K562 (cell line): Measurements from ENCODE around the gene TRIM31. TPM values are rescaled to one million over a fixed set of nuclear protein-coding genes. Genes with fewer than 3 reads are reported as not detected.
A peak's percentile ranks its signal among the peaks of the same experiment; 100 is the strongest.

ENCODE experiments used
- ATAC-seq: fragments of 200-7000 bp; cut with Tn5 transposase; 3 replicates; pipeline ENCODE4 v1.9.1; 2020; ENCODE audit warnings: moderate library complexity
- BruUV-seq: library from RNA; stranded (reverse); fragments of 400-500 nt; replicated peaks from 2 replicates; lab custom pipeline; 2021; lab: Mats Ljungman, UMichigan
- CTCF ChIA-PET: fragments of 300-600 bp; formaldehyde crosslinking; extraction: SDS; loops from one replicate; lab custom pipeline; 2021; ENCODE audit warnings: low intra/inter-chr PET ratio; lab: Yijun Ruan, JAX
- POLR2A ChIA-PET: fragments of 300-600, 350-650 bp; sonication (Branson Sonifier 250); formaldehyde crosslinking; extraction: SDS; loops from one replicate; lab custom pipeline; 2021; ENCODE audit warnings: antibody characterized with exemption, inconsistent platforms; lab: Yijun Ruan, JAX
- DNase-seq, 4 experiments: peaks; one replicate each; pipeline versions ENCODE4 v3.0.0 to v3.0.0-alpha.2; 2011 to 2018; ENCODE audit warnings: low spot score in 3 of 4, mixed read lengths in 3 of 4; ENCODE audit errors: extremely low read depth in 1 of 4
- FAIRE-seq: peaks from 2 replicates; lab custom pipeline; 2011; peaks lifted over from hg19 to GRCh38; lab: Jason Lieb, UNC
- H2AFZ ChIP-seq: 2 replicates; pipeline ENCODE4 v1.6.0; 2011; ENCODE audit warnings: low read depth, low read length, control low read depth, inconsistent platforms
- H3K27ac ChIP-seq: fragments of 200-600 bp; 3 replicates; pipeline ENCODE4 v1.8.0; 2011; ENCODE audit warnings: low read depth, mild to moderate bottlenecking, control low read depth, inconsistent platforms, low read length, moderate library complexity, mixed read lengths; ENCODE audit errors: extremely low read depth
- H3K27me3 ChIP-seq, 2 experiments: fragments of 300-600 bp in 1 of 2; 2 replicates in 1 of 2; 3 replicates in 1 of 2; pipeline versions ENCODE4 v1.6.0 to v1.8.0; 2011; ENCODE audit warnings: inconsistent platforms in 2 of 2, low read length in 2 of 2, mild to moderate bottlenecking in 1 of 2, mixed read lengths in 1 of 2, moderate library complexity in 1 of 2; ENCODE audit not compliant: control insufficient read depth in 2 of 2, insufficient read depth in 2 of 2
- H3K36me3 ChIP-seq: fragments of 300-600 bp; 3 replicates; pipeline ENCODE4 v1.8.0; 2011; ENCODE audit warnings: mild to moderate bottlenecking, low read length, inconsistent platforms; ENCODE audit not compliant: control insufficient read depth, insufficient read depth
- H3K4me1 ChIP-seq, 2 experiments: fragments of 200-600 bp in 1 of 2; replicated peaks in 1 of 2; 2 replicates in 1 of 2; 3 replicates in 1 of 2; pipeline versions ENCODE4 v1.5.1 to v1.8.0; 2011; ENCODE audit warnings: inconsistent platforms in 2 of 2, low read length in 2 of 2, mild to moderate bottlenecking in 1 of 2, mixed read lengths in 1 of 2, moderate library complexity in 1 of 2; ENCODE audit not compliant: control insufficient read depth in 2 of 2, insufficient read depth in 2 of 2
- H3K4me2 ChIP-seq: 2 replicates; pipeline ENCODE4 v1.6.1; 2011; ENCODE audit warnings: low read length, control low read depth, inconsistent platforms, mixed read lengths; ENCODE audit not compliant: insufficient read depth
- H3K4me3 ChIP-seq: fragments of 200-600 bp; sonication (generic), shearing (Covaris generic); 2 replicates; pipeline ENCODE4 v1.5.1; 2016; ENCODE audit warnings: control low read depth, inconsistent platforms
- H3K79me2 ChIP-seq: fragments of 200-600 bp; 3 replicates; pipeline ENCODE4 v1.8.0; 2011; ENCODE audit warnings: low read length, inconsistent platforms; ENCODE audit not compliant: control insufficient read depth, insufficient read depth
- H3K9ac ChIP-seq, 2 experiments: 2 replicates each; pipeline versions ENCODE4 v1.6.0 to v1.6.1; 2011; ENCODE audit warnings: low read depth in 2 of 2, low read length in 2 of 2, control low read depth in 1 of 2, inconsistent platforms in 1 of 2, mild to moderate bottlenecking in 1 of 2, mixed read lengths in 1 of 2; ENCODE audit not compliant: insufficient read depth in 1 of 2
- H3K9me1 ChIP-seq: one replicate; pipeline ENCODE4 v1.6.0; 2011; ENCODE audit warnings: inconsistent platforms, mild to moderate bottlenecking, low read length, moderate library complexity; ENCODE audit not compliant: control insufficient read depth, insufficient read depth
- H3K9me3 ChIP-seq: replicated peaks from 2 replicates; pipeline ENCODE4 v1.5.1; 2011; ENCODE audit warnings: low read depth, low read length, inconsistent platforms; ENCODE audit not compliant: control insufficient read depth, insufficient read depth
- H4K20me1 ChIP-seq: replicated peaks from 2 replicates; pipeline ENCODE4 v1.6.1; 2011; ENCODE audit warnings: low read length, inconsistent platforms, mixed read lengths; ENCODE audit not compliant: control insufficient read depth, insufficient read depth
- ATF6 ChIP-seq: sonication (generic); formaldehyde crosslinking; IDR thresholded peaks from 2 replicates; pipeline ENCODE4 v1.4.0; 2020; ENCODE audit warnings: mild to moderate bottlenecking, missing genetic modification reagents
- CBX3 ChIP-seq, 2 experiments: IDR thresholded peaks; 1 replicate in 1 of 2; 2 replicates in 1 of 2; pipeline ENCODE4 v1.6.1; 2012; ENCODE audit warnings: inconsistent platforms in 2 of 2, low read length in 2 of 2, borderline replicate concordance in 1 of 2, control low read depth in 1 of 2
- HDAC2 ChIP-seq: fragments of 450-650 bp; IDR thresholded peaks from 2 replicates; pipeline ENCODE4 v1.6.1; 2016; ENCODE audit warnings: mild to moderate bottlenecking
- HES1 ChIP-seq: fragments of 450-650 bp; IDR thresholded peaks from 2 replicates; pipeline ENCODE4 v1.6.1; 2016; ENCODE audit warnings: low read depth, mild to moderate bottlenecking, moderate library complexity
- IFI16 ChIP-seq: fragments of 250-450 bp; sonication (Bioruptor Pico); IDR thresholded peaks from 2 replicates; pipeline ENCODE4 v2.1.2; 2022; ENCODE audit warnings: mild to moderate bottlenecking, inconsistent platforms
- MAFF ChIP-seq: IDR thresholded peaks from 2 replicates; pipeline ENCODE4 v1.6.1; 2012; ENCODE audit warnings: low read length, improper control_type of control experiment
- MAZ ChIP-seq, 2 experiments: fragments of 450-650 bp in 1 of 2; sonication (generic) in 1 of 2; formaldehyde crosslinking; IDR thresholded peaks in 1 of 2; conservative IDR thresholded peaks in 1 of 2; 2 replicates each; pipeline versions ENCODE4 v1.4.0 to v1.5.0; 2020; ENCODE audit warnings: mild to moderate bottlenecking in 1 of 2, missing genetic modification reagents in 1 of 2
- NCOA4 ChIP-seq: fragments of 450-650 bp; IDR thresholded peaks from 2 replicates; pipeline ENCODE4 v1.6.1; 2018; ENCODE audit warnings: mild to moderate bottlenecking; ENCODE audit not compliant: partially characterized antibody
- NEUROD1 ChIP-seq: fragments of 150-350 bp; IDR thresholded peaks from 2 replicates; pipeline ENCODE4 v1.6.1; 2014; ENCODE audit warnings: borderline replicate concordance, low read length, low read depth; ENCODE audit not compliant: partially characterized antibody
- NFATC3 ChIP-seq: fragments of 450-650 bp; IDR thresholded peaks from 2 replicates; pipeline ENCODE4 v1.6.1; 2017; ENCODE audit warnings: mild to moderate bottlenecking
- POLR2B ChIP-seq: fragments of 450-650 bp; IDR thresholded peaks from 2 replicates; pipeline ENCODE4 v1.6.1; 2018; ENCODE audit warnings: low read depth; ENCODE audit not compliant: partially characterized antibody
- POLR3G ChIP-seq: IDR thresholded peaks from 2 replicates; pipeline ENCODE4 v1.6.1; 2011; ENCODE audit not compliant: insufficient read length, insufficient replicate concordance; ENCODE audit errors: extremely low read depth
- RBM25 ChIP-seq: fragments of 200-400 bp; formaldehyde crosslinking; IDR thresholded peaks from 2 replicates; pipeline ENCODE4 v1.6.1; 2018; ENCODE audit warnings: low read length, low read depth, moderate library complexity; ENCODE audit not compliant: severe bottlenecking
- RFX5 ChIP-seq: IDR thresholded peaks from 2 replicates; pipeline ENCODE4 v1.6.1; 2011; ENCODE audit warnings: low read depth, mild to moderate bottlenecking, improper control_type of control experiment, low read length
- RHOXF2B ChIP-seq: fragments of 250-450 bp; sonication (Bioruptor Pico); conservative IDR thresholded peaks from 2 replicates; pipeline ENCODE4 v1.5.1; 2021
- TRIM24 ChIP-seq, 2 experiments: fragments of 450-650 bp; IDR thresholded peaks; 2 replicates each; pipeline ENCODE4 v1.6.1; 2016
- TRIM28 ChIP-seq: fragments of 450-650 bp; IDR thresholded peaks from 2 replicates; pipeline ENCODE4 v1.6.1; 2017
- ZFPM2 ChIP-seq: fragments of 250-450 bp; sonication (Bioruptor Pico); IDR thresholded peaks from 2 replicates; pipeline ENCODE4 v1.5.1; 2022; ENCODE audit warnings: mild to moderate bottlenecking
- ZNF263 ChIP-seq: sonication (generic); formaldehyde crosslinking; IDR thresholded peaks from 2 replicates; pipeline ENCODE4 v1.8.0; 2022; ENCODE audit warnings: mild to moderate bottlenecking, missing genetic modification reagents, borderline replicate concordance
- WGBS: fragments of 100-300 bp; shearing (Covaris generic); methylation state at CpG from one replicate; pipeline ENCODE4 v1.1.6; 2016; ENCODE audit warnings: low coverage, mixed read lengths; ENCODE audit not compliant: insufficient coverage; ENCODE audit errors: missing lambda C conversion rate; 5-methylcytosine and 5-hydroxymethylcytosine counted together
- in situ Hi-C: fragments of 300-500 bp; cut with MboI; formaldehyde crosslinking; loops from 4 replicates; pipeline ENCODE4 v1.15.0; 2018; ENCODE audit warnings: inconsistent platforms, mixed read lengths
- intact Hi-C: fragments of 100-400 bp; cut with micrococcal nuclease; formaldehyde crosslinking; loops from 2 replicates; pipeline ENCODE4 v1.14.2; 2022
- polyA plus RNA-seq, 8 experiments: library from polyadenylated mRNA; depleted of rRNA in 4 of 8; stranded (reverse) in 5 of 8; unstranded in 3 of 8; fragments of >200 nt; fragmentation: Nextera tagmentation in 2 of 8; fragmentation: Illumina TruSeq in 1 of 8; extraction: Ambion mirVana in 2 of 8; extraction: Trizol in 1 of 8; gene quantifications; 2 replicates each; pipeline versions ENCODE4 v1.2.1 to v1.2.3, GENCODE V29; 2011 to 2014; ENCODE audit warnings: inconsistent platforms in 1 of 8, missing spikeins in 1 of 8
- total RNA-seq, 7 experiments: library from RNA; depleted of rRNA in 6 of 7; stranded (reverse); fragments of >200 nt in 6 of 7; fragmentation: Illumina TruSeq in 2 of 7; extraction: Trizol in 2 of 7; gene quantifications; 2 replicates each; pipeline versions ENCODE4 v1.2.1 to v1.2.3, GENCODE V29; 2011 to 2021; ENCODE audit warnings: low replicate concordance in 1 of 7
- TF ChIP-seq, protein P1 (sequence below): sonication (generic); formaldehyde crosslinking; IDR thresholded peaks from 2 replicates; pipeline ENCODE4 v1.8.0; 2022; ENCODE audit warnings: mild to moderate bottlenecking, missing genetic modification reagents

The TRIM31 gene
- total and polyA plus RNA-seq, 9 of the 15 experiments (the other 6 are each of a cell fraction or from before 2014, with no cell fraction given): not detected

DNA sequence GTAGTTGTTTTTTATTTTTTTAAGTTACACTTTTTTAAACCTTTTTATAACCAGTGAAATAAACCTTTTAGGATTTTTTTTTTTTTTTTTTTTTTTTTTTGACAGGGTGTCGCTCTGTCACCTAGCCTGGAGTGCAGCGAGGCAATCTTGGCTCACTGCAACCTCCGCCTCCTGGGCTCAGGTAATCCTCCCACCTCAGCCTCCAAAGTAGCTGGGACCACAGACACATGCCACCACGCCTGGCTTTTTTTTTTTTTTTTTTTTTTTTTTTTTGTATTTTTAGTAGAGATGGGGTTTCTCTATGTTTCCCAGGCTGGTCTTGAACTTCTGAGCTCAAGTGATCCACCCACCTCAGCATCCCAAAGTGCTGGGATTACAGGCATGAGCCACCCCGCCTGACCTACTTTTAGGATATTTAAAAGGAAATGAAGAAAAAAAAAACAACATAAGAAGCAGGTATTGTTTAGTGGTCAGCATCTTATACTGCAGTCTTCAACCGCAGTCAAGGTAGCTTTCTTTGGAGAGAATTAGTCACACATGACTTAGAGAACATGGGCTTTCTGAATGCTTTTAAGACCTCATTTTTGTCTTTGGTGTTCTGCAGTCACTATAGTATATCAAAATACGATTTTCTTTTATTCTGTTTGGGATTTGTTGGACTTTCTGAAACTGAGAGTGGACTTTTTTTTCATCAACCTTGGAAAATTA lies 50.3 kb downstream of the TRIM31 start:
- ChIA-PET CTCF (no interaction called here), POLR2A (no interaction called here)
- Histone ChIP-seq H3K36me3 (peaks cover 30% of the 10 kb centered on the region), H3K4me3 (peak overlapping the region; percentile 79), H3K9ac (peak overlapping the region in 1 of 2 experiments; percentile 96; a peak in 1 of 4 replicates), H4K20me1 (no peaks in the 10 kb centered on the region), H3K4me1 (peaks cover 0 to 14% of the 10 kb centered on the region in 2 experiments; a peak in 3 of 5 replicates), H3K4me2 (peak overlapping the region; percentile 93; the same call in 1 of the 2 replicates), H3K79me2 (peaks cover 58% of the 10 kb centered on the region), H3K27ac (peak overlapping the region; percentile 85; the same call in 1 of the 3 replicates), H3K9me3 (no peaks in the 10 kb centered on the region), H3K27me3 (no peaks in the 10 kb centered on the region), H2AFZ (no peak overlapping the region)
- intact Hi-C loops (loop anchor here (5.0 to 10.0 kb wide), 2 partner anchors 95 to 282 kb away; partner anchors contain the start of gene RPP21), in situ Hi-C loops (no loop called here)
- no peak for ATAC-seq
- no TSS peak for BruUV-seq
- TF ChIP-seq ZNF263 (CRISPR knock-in tag): no peak
- no peak for TF ChIP-seq NCOA4
- no peak for TF ChIP-seq ZFPM2 (CRISPR knock-in tag)
- TF ChIP-seq MAZ (CRISPR knock-in tag; conservative IDR thresholded peaks at IDR 0.05 in 1 of 2, IDR thresholded peaks at IDR 0.05 in 1 of 2): no peak
- TF ChIP-seq HDAC2: no peak
- no peak for TF ChIP-seq POLR3G
- peak; percentile 77 for TF ChIP-seq TRIM28
- TF ChIP-seq HES1: no peak
- TF ChIP-seq MAFF: no peak
- no peak for TF ChIP-seq RFX5
- TF ChIP-seq POLR2B: no peak
- no peak for TF ChIP-seq NEUROD1
- TF ChIP-seq RBM25: peak; percentile 75
- TF ChIP-seq NFATC3: no peak
- peak in 1 of 2 experiments; percentile 77; a peak in 1 of 3 replicates for TF ChIP-seq CBX3 (IDR thresholded peaks at IDR 0.05; ENCODE audit: borderline replicate concordance in 1 of 2, low read length in 2 of 2)
- TF ChIP-seq RHOXF2B: no peak
- TF ChIP-seq TRIM24 (IDR thresholded peaks at IDR 0.05): peak in 1 of 2 experiments; percentile 33; a peak in 1 of 4 replicates
- TF ChIP-seq, protein P1, sequence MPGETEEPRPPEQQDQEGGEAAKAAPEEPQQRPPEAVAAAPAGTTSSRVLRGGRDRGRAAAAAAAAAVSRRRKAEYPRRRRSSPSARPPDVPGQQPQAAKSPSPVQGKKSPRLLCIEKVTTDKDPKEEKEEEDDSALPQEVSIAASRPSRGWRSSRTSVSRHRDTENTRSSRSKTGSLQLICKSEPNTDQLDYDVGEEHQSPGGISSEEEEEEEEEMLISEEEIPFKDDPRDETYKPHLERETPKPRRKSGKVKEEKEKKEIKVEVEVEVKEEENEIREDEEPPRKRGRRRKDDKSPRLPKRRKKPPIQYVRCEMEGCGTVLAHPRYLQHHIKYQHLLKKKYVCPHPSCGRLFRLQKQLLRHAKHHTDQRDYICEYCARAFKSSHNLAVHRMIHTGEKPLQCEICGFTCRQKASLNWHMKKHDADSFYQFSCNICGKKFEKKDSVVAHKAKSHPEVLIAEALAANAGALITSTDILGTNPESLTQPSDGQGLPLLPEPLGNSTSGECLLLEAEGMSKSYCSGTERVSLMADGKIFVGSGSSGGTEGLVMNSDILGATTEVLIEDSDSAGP (CRISPR knock-in tag): no peak
- TF ChIP-seq IFI16 (CRISPR knock-in tag): no peak
- TF ChIP-seq ATF6: no peak
- TF ChIP-seq, all 486 proteins: peak for 4
- FAIRE-seq (no peak), DNase-seq (peak in 1 of 4 experiments; percentile 20)
- 63% methylated on average over 5 of the region's 7 CpGs for WGBS
- H3K9me1 ChIP-seq: no peaks in the 10 kb centered on the region
